NCI-H2081 (cell line): ENCODE results near the gene FTL.
"Not testable (repeated sequence)": the region's sequence is repeated elsewhere in the genome, so short reads cannot be mapped to it uniquely, and the experiment has no call there.

ENCODE experiments used
- DNase-seq, 2 experiments: peaks; one replicate each; lab custom pipeline; 2025; lab: John Stamatoyannopoulos, UW

FTL gene

DNA sequence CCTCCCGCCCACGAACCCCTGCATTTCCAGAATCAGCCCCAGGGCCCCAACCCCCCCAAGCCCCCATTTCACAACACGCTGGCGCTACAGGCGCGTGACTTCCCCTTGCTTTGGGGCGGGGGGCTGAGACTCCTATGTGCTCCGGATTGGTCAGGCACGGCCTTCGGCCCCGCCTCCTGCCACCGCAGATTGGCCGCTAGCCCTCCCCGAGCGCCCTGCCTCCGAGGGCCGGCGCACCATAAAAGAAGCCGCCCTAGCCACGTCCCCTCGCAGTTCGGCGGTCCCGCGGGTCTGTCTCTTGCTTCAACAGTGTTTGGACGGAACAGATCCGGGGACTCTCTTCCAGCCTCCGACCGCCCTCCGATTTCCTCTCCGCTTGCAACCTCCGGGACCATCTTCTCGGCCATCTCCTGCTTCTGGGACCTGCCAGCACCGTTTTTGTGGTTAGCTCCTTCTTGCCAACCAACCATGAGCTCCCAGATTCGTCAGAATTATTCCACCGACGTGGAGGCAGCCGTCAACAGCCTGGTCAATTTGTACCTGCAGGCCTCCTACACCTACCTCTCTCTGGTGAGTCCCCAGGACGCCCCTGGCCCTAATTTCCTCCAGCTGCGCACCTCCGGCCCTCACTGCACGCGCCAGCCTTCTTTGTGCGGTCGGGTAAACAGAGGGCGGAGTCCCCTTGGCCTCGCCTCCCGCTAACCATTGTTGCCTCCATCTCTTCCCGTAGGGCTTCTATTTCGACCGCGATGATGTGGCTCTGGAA is at the start of gene FTL:
FTL (plus strand) TSS at position 270 of the 766 bp plus-strand sequence; CDS start at position 469, 199 bp downstream.
- peak; percentile 88 to 95 for DNase-seq

DNA sequence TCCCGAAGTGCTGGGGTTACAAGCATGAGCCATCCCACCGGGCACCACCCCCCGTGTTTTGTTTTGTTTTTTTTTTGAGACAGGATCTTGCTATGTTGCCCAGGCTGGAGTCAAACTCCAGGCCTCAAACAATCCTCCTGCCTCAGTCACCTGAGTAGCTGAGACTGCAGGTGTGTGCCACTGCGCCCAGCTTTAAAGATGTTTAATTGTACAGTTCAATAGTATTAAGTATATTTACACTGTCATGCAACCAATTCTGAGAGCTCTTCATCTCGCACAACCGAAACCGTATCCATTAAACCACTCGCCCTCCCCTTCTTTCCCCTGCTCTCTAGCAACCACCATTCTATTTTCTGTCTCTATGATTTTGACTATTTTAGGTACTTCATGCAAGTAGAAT is 49.4 kb upstream of the FTL start:
- no peak for DNase-seq

DNA sequence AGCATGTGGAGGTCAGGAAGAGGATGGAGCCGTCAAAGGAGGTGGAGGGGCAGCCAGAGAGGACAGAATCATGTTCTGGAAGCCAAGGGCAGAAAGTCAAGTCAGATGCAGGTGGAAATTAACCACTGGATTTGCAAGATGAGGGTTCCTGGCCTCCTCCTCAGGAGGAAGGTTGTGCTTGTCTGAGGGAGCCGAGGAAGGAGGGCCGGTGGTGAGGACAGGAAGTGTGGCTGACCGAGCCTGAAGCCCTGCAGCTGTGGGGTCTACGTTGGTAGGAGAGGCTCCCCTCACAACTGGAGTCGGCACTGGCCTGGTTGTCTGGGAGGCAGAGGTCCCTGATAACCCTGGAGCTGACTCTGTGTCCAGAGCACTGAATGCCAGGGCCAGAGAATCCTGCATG is 47.0 kb upstream of the FTL start:
- DNase-seq: no peak

- DNase-seq: no peak
Observed at GRCh38 chr19:48918801-48919247, 46.3 kb upstream of the FTL start.

DNA sequence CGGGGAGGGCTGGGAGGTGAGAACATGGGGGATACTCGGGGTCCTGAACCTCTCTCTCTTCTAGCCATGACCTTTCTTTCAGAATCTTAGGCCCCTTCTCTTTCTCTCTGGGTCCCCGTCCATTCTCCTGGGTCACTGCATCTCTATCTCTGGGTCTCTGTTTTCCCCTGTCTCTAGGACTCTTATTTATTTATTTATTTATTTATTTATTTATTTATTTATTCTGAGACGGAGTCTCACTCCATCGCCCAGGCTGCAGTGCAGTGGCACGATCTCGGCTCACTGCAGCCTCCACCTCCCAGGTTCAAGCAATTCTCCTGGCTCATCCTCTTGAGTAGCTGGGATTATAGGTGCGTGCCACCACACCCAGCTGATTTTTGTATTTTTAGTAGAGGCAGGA is 45.8 kb upstream of the FTL start:
- DNase-seq: not testable (repeated sequence)

DNA sequence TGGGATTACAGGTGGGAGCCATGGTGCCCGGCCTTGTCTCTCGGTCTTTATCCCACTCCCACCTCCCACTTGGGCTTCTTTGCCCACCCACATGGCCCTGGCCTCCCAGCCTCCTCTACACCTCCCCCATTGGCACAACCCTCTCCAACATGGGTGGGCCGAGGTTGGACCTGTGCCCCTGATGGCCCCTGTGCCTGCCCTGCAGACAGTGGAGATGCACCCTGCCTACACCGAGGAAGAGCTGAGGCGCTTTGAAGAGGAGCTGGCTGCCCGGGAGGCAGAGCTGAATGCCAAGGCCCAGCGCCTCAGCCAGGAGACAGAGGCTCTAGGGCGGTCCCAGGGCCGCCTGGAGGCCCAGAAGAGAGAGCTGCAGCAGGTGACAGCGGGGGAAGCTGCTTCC is 44.2 kb upstream of the FTL start:
- no peak for DNase-seq

DNA sequence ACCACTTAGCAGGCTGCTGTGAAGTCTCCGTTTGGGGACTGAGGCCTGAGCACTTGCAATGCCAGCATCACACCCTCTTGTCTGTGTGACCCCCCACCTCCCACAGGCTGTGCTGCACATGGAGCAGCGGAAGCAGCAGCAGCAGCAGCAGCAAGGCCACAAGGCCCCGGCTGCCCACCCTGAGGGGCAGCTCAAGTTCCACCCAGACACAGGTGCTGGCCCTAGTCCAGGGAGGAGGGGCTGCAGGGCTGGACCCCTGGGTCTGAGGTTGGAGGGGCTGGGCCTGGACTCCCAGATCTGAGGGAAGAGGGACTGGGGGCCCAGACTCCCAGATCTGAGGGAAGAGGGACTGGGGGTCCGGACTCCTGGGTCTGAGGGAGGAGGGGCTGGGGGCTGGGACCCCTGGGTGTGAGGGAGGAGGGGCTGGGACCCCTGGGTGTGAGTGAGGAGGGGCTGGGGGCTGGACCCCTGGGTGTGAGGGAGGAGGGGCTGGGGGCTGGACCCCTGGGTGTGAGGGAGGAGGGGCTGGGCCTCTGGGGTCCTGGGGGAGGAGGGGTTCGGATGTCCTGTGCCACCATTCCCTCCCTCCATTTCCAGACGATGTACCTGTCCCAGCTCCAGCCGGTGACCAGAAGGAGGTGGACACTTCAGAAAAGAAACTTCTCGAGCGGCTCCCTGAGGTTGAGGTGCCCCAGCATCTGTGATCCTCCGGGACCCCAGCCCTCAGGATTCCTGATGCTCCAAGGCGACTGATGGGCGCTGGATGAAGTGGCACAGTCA is 43.2 kb upstream of the FTL start:
- no peak for DNase-seq

GRCh38 chr19:48922548-48923490 is 42.3 kb upstream of the FTL start:
- DNase-seq: no peak

DNA sequence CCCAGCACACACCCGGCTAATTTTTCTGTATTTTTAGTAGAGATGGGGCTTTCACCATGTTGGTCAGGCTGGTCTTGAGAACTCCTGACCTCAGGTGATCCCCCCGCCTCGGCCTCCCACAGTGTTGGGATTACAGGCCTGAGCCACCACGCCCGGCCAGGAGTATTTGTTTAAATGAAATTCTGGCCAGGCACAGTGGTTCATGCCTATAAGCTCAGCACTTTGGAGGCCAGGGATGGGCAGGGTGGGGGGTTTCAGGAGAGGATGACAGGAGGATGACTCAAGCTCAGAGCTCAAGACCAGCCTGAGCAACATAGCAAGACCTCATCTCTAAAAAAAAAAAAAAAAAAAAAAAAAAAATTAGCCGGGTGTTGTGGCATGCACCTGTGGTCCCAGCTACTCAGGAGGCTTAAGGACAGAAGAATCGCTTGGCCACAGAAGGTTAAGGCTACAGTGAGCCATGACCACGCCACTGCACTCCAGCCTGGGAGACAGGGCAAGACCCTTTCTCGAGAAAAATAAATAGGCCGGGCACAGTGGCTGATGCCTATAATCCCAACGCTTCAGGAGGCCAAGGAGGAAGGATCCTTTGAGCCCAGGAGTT is 39.8 kb upstream of the FTL start:
- DNase-seq: no peak

DNA sequence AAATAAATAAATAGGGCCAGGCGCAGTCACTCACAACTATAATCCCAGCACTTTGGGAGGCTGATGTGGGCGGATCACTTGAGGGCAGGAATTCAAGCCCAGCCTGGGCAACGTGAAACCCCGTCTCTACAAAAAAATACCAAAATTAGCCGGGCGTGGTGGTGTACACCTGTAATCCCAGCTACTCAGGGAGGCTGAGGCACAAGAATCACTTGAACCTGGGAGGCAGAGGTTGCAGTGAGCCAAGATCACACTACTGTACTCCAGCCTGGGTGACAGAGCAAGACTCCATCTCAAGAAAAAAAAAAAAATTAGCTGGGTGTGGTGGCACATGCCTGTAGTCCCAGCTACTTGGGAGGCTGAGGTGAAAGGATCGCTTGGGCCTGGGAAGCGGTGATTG is 39.2 kb upstream of the FTL start:
- not testable (repeated sequence) for DNase-seq

DNA sequence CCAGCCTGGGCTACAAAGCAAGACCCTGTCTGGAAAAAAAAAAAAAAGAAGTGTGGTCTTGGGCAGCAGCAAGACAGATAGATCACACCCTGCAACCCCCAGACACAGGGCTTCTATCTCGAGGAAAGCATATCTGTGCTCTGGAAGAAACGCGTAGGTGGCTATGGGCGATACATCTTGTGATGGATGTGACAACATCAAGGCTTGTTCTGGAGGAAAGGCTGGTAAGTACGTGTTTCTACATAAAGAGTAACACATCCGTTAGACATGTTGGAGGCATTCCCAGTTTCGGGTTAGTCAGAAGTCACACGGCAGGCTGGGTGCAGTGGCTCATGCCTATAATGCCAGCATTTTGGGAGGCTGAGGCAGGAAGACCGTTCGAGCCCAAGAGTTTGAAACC is 38.2 kb upstream of the FTL start:
- no peak for DNase-seq

- not testable (repeated sequence) for DNase-seq
Observed at GRCh38 chr19:48927692-48928091, 37.4 kb upstream of the FTL start.

- no peak for DNase-seq
Observed at GRCh38 chr19:48928164-48929025, 36.7 kb upstream of the FTL start.

- peak; percentile 88 to 92 for DNase-seq
Observed at GRCh38 chr19:48933382-48933932, 31.7 kb upstream of the FTL start, which contains the start of gene DHDH. TSS of gene DHDH (plus strand) at chr19:48933699. CDS start at chr19:48933722, 23 bp downstream.

DNA sequence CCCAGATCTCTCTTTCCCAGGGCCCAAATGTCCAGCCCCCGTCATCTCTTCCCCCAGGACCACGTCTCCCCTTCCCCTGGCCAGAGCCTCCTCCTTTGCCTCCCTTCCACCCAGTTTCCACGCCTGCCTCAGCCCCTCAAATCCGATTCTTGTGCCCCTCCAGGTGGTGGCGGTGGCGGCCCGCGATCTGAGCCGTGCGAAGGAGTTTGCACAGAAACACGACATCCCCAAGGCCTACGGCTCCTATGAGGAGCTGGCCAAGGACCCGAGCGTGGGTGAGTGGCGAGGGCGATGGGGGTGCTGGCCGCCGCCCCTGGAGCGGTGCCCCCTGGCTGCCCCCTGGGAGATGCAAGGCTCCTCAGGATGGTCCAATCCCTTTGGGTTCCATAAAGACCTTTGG is 30.3 kb upstream of the FTL start:
- no peak for DNase-seq

DNA sequence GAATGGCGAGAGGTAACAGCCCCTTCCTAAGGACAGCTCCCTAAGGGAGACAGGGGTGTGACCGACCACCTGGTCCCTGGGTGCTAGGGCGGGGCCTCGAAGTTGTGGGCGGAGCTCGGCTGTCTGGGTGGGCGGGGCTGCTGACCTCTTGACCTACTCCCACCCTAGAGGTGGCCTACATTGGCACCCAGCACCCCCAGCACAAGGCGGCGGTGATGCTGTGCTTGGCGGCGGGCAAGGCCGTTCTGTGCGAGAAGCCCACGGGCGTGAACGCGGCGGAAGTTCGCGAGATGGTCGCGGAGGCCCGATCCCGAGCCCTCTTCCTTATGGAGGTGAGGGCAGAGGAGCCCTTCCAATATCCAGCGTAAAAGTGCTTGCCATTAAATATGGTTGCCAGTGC is 29.2 kb upstream of the FTL start:
- DNase-seq: no peak

DNA sequence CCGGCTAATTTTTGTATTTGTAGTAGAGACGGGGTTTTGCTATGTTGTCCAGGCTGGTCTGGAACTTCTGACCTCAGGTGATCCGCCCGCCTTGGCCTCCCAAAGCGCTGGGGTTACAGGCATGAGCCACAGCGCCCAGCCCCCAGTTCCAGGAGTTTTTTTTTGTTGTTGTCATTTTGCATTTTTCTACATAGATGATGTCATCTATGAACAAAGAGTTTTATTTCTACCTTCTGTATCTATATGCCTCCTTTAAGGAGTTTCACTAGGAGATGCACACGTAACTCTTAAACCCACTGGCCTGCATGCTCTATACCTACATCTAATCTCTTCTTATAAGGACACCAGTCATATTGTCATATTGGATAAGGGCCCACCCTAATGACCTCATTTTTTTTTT is 26.9 kb upstream of the FTL start:
- no peak for DNase-seq

DNA sequence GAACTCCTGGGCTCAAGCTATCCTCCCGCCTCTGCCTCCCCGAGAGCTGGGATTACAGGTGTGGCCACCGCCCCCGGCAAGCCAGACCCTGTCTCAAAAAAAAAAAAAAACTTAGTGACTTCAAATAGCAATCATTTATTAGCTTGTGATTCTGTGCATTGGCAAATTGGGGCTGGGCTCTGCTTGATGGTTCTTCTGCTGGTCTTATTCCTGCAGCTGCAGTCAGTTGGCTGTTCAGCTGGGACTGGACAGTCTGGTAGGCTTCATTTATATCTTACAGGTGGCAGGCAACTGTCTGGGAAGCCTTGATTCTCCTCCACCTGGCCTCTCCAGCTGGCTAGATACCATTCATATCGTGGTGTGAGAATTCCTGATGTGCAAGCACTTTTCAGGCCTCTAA is 24.2 kb upstream of the FTL start:
- DNase-seq: no peak

- DNase-seq: no peak
Observed at GRCh38 chr19:48943081-48943480, 22.0 kb upstream of the FTL start.

DNA sequence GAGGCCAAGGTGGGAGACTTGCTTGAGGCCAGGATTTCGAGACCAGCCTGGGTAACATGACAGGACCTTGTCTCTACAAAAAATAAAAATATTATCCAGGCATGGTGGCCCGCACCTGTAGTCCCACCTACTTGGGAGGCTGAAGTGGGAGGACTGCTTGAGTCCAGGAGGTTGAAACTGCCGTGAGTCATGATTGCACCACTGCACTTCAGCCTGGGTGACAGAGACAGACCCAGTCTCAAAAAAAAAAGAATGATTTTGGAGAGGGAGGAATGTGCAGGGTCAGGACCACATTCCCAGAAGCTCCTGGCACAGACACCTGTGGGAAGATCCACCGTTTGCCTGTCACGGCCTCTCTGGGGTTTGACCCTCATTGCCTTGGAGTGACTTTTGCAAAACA is 19.7 kb upstream of the FTL start:
- DNase-seq: no peak
